DMS114 treated with DMSO at 0.1 percent for 48 hours (cell line): ENCODE measurements around the gene FARS2.
"Not testable (repeated sequence)": the region's sequence is repeated elsewhere in the genome, so short reads cannot be mapped to it uniquely, and the experiment has no call there.

Source experiments
- DNase-seq: peaks from one replicate; lab custom pipeline; 2025; ENCODE audit not compliant: unreplicated experiment; lab: John Stamatoyannopoulos, UW

FARS2 gene

DNA sequence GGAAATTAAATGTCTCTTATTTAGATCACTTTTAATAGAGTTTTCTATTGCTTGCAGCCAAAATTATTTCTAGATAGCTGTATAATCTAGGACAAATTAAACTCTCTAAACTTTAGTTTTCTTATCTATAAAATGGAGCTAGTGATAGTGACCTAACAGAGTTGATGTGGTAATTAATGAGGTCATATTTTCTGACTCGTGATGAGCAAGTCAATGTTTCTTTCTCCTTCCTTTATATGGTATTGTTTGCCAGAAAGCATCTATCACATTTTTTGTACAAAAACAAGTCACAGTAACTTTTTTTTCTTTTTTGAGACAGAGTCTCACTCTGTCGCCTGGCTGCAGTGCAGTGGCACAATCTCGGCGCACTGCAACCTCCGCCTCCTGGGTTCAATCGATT is 267.7 kb downstream of the FARS2 start:
- no peak for DNase-seq

DNA sequence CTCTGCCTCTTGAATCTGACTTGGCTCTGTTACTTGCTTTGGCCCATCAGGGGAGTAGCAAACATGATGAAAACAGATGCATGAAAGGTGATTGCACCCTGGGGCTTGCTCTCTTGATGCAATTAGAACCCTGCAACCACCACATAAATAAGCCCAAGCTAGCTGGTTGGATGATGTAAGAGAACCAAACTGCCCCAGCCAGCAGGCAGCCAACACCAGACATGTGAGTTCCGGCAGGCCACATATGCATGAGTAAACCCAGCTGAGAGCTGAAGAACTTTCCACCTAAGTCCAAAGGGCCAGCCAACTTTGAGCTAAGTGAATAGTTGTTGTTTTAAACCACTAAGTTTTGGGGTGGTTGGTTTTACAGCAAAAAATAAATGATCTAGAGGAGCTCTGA is 268.4 kb downstream of the FARS2 start:
- DNase-seq = no peak

DNA sequence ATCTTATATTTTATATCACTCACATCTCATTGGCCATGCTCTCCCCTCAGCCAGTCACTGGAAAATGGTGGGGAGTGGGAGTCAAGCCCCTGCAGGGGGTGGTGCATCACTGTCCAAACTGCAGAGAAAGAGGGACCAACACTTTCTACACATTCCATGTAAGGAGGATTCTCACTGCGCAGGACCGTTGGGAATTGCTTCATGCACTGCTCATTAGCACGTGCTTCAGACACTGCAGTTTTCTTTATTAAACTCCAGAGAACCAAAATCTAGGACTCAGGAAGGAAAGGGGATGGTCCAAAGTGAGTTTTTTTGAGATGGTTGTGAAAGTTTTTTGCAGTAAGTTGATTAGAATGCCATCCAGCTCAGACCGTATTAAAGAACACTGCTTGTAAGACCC is 269.8 kb downstream of the FARS2 start:
- no peak for DNase-seq

DNA sequence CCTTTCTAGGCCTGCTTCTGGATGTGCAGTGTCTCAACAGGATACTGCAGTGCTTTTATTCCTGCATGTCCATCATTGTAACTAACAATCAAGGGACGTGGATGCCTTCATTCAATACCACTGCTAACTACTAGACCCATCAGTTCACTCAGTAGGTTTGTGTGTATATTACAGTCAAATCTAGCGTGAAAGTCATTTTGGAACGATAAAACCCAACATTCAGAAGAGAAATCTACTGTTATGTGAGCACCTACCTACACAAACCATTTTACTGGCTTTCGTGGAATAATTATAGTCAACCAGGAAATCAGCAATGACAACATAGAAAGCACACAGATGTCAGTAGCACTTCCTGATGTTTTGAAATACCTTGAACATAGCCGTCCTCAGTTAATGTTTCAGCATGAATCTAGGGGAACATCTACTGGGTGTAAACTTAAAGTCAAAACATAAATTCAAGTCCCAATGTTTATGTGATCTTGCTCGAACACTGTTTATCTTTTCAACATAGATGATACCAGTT is 270.6 kb downstream of the FARS2 start:
- no peak for DNase-seq

GRCh38 chr6:5532941-5533340 is 271.6 kb downstream of the FARS2 start:
- DNase-seq = no peak

DNA sequence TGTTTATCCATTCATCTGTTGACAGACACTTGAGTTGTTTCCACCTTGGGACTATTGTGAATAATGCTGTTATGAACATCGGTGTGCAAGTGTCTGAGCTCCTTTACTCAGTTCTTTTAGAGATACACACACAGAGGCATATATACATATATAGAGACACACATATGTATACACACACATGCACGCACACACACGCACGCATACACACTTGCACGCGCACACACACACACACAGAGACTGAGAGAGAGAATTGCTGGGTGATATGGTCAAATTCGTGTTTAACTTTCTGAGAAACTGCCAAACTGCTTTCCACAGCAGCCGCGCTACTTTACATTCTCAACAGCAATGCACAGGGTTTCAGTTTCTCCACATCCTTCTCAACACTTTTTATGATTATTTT is 273.3 kb downstream of the FARS2 start:
- no peak for DNase-seq

DNA sequence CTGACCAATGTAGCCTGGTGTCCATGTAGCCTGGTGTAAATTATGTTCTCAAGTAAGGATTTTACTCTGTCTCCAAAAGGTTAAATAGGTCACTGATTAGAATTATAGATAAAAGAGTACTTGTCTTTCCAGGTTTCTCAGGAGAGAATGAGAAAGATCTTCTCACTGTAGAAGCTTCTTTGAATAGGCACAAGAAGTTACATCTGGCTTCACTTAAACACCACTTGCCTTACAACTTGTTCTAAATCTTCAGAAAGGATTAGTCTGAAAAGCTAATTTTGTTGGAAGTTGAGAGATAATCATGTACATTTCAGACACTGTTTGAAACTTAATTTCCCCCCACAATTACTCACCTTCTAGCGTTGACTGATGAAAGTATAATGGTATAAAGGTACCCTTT is 275.3 kb downstream of the FARS2 start:
- no peak for DNase-seq

GRCh38 chr6:5537132-5537531 is 275.8 kb downstream of the FARS2 start:
- no peak for DNase-seq

DNA sequence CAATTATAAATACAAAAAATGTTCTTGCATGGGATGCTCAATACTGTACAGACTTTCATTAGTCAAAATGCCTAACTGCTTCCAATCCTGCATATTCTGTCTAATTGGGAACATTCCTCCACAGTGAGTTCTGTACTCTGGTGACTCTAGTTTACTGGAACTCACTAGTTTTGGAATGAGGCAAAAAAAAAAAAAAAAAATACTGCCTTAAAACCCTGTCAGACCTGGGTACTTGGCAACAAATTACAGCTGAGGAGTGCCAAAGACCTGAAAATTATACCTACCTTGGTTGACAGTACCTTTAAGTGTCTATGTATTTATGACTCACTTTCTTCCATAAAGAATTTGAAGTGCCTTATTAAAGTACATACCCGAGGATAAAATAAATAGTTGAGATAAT is 276.7 kb downstream of the FARS2 start:
- DNase-seq = no peak

GRCh38 chr6:5540370-5540769 is 279.1 kb downstream of the FARS2 start:
- no peak for DNase-seq

- DNase-seq = no peak
These were observed 279.7 kb downstream of the FARS2 start for GRCh38 chr6:5541025-5541424.

- DNase-seq = no peak
These were observed 280.6 kb downstream of the FARS2 start for GRCh38 chr6:5541751-5542432.

DNA sequence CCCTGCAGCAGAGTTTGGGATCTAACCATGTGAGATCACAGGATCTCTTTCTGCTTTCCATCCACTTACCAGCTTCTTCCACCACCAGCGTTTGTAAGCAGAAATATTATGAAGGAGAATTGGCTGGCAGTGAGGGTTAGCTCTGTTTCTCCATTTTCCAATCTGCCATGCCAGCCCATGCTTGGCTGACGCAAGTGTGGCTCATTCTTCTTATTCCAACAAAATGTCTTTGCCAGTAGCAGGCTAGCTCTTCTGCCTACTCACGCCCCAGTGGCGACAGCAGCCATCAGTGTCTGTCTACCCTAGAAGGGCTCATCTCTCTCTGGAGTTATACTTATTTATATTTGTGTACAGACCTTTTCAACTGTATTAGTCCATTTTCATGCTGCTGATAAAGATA is 286.2 kb downstream of the FARS2 start:
- no peak for DNase-seq

DNA sequence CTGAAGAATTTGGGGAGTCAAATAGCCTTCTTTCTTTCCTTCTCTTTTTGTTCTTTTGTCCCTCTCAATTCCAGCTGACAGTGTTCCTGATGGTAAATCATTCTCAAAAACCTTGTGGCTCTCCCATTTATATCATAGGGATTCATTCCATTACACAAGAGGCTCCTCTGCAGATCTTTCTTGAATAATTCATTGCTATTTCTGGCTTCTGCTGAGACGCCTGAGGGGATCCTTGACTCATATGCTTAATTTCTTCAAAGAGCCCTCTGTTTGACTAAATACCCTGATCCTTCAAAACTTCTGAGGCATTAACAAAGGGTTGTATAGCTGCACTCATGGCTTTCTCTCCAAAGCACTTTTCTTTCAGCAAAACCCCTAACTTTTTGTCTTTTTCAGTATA is 289.3 kb downstream of the FARS2 start:
- no peak for DNase-seq

GRCh38 chr6:5552243-5552642 is 290.9 kb downstream of the FARS2 start:
- no peak for DNase-seq

GRCh38 chr6:5553767-5554166 is 292.5 kb downstream of the FARS2 start:
- no peak for DNase-seq

GRCh38 chr6:5554226-5554625 is 292.9 kb downstream of the FARS2 start:
- DNase-seq = no peak

DNA sequence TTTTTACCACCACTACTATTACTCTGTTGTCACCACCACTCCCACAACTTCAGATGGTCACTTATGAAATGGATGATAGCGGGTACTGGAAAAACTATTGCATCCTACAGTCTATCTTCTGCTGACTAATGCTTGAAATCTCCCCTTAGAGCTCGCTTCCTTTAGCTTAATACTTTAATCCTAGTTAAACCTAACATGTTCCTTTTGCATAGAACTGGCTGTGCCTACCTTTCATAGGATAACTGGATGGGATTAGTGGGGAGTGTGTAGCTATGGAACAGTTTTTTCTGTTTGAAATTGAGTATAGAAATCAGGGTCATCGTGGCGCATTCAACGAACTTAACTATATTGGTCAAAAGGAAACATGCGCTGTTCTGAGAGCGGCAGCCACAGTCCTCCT is 294.7 kb downstream of the FARS2 start:
- DNase-seq = no peak

GRCh38 chr6:5557506-5557905 is 296.2 kb downstream of the FARS2 start:
- no peak for DNase-seq

DNA sequence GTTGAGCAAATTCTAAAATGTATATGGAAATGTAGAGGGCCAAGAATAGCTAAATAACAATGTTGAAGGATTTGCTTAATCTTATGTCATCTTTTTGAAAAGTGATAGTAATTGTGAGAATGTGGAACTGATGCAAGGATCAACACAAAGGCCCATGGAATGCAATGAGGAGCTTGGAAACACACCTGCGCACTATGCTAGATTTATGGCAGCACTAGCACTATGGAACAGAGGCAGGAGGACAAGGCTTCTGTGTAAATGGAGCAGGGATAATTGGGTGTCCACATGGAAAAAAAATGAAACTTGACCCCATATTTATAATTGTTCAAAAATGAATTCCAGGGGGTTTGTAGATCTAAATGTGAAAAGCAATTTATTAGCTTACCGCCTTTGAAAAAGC is 298.3 kb downstream of the FARS2 start:
- no peak for DNase-seq

DNA sequence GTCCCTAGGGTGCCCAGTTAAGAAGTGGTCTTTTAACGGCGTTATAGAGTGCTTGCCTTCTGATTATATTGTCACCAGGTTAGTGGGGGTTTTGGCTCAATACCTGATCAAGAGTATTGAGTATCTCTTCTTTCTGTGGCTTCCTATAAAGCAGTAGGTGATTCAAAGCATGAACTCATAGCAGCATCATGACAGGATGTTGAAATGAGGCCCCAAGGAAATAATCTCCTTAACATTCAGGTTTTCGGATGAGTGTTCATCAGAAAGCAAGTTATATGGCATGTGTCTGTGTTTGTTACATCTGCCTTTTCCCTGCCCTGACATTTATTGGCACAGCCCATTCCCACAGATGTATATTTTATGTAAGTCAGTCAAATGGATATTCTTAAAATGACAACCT is 301.0 kb downstream of the FARS2 start:
- no peak for DNase-seq

DNA sequence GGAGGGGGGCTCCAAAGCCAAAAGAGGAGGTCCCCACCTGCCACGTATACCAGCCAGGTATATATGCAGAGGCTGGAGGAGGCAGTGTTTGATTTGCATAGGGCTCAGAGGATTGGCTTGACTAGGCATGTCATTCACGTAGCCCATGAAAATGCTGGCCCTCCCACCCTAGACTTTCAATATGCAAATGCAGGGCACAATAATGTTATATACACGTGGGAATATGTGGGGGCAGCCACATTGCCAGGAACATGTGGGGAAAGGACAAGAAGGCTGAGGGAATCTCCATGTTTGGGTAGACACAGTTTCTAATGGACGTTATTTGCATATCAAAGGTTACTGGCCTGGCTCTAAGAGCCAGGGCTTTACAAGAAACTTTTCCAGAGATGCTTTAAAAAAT is 301.8 kb downstream of the FARS2 start:
- no peak for DNase-seq

DNA sequence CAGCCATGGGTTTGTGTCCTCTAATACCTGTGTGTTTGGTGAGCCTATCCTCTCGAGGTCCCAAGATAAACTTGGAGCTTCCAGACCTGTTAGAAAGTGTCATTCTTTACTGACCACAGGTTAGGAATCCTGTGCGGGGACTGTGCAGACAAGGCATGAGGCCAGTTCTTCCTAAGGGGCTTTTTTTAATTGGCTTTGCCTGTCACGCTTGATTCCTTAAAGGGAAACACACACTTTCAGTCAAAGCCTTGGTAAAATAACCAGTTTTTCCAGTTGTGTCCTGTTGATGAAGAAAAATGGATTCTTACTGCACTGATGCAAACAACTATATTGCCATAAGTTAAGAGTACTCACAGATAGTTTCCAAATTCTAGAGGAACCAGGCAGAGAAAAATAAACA is 303.4 kb downstream of the FARS2 start:
- DNase-seq = not testable (repeated sequence)
